HG03558 (cell line): Measurements from ENCODE around the gene TMIGD2.

Experiments used
- ATAC-seq: cut with Tn5 transposase; IDR thresholded peaks from one replicate; pipeline ENCODE4 v1.9.1; 2021; ENCODE audit warnings: moderate number of reproducible peaks; ENCODE audit not compliant: unreplicated experiment; ENCODE audit errors: extremely low read depth

TMIGD2 gene

DNA sequence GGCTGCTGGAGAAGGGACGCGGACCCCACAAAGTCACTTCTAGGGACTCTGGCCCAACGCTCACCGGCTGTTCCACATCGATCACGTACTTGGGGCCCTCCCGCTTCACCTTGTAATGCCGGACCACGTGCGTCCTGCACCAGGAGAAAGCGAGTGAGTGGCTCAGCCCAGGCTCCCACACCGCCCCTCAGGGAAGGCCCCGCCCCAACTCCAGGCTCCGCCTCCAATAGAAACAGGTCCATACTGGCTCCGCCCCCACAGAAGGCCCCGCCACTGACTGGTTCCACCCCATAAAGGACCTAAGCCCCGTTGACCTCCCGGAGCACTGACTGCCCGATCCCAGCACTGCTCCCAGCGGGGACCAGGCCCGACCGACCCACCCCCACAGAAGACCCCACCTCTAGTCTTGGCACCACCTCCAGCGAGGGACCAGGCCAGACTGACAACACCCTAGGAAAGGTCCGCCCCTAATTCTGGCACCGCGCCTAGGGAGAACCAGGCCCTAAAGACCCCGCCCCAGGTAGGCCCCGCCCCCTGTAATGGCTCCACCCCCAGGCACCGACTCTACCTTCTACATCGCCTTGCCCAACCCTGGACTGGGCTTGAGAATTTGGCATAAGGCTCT is 25.2 kb upstream of the TMIGD2 start:
- no peak for ATAC-seq

DNA sequence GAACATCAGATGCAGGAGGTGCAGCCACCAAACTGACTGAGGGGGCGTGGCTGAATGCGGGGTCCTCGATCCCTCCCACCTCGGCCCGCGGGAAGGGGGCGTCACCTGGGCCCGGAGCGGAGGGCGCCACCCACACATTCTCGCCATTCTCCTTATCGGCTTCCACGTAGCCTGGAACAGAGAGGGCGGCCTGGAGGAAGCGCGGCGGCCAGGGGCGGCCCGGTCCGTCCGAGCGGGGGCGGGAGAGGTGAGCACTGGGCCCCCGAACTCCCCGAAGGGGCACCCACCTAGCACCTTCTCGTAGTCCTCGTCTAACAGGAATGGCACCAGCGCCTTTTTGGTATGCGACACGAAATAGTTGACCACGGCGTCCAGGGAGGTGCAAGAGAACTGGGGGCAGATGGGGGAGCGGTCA is 24.7 kb upstream of the TMIGD2 start:
- ATAC-seq, result no peak

DNA sequence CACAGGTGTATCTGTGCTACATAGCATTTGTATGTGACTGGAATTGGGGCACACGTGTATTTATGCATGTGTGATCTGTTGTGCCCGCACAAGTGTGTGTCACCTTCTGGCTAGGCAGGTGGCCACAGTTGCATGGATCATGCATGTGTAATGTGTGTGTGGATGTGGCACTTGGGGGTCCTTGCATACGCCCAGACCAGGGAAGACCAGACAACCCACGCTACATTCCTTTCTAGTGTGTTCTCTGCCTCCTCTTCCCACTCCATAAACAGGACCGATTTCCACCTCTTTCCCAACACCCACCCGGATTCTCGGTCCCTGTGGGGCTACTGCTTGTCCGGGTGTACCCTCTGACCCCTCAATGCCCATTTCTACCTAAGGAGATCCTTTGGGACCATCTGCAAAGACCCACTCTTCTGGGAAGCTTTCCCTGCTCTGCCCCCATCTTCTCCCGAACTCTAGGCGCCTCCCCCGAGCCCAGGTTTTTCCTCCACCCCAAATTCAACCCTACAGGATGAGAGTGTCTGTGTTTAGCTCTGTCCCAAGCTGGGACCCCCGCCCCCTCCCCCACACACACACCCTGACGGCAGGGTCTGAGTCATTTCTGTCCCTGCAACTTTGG is 24.1 kb upstream of the TMIGD2 start:
- ATAC-seq, result no peak

DNA sequence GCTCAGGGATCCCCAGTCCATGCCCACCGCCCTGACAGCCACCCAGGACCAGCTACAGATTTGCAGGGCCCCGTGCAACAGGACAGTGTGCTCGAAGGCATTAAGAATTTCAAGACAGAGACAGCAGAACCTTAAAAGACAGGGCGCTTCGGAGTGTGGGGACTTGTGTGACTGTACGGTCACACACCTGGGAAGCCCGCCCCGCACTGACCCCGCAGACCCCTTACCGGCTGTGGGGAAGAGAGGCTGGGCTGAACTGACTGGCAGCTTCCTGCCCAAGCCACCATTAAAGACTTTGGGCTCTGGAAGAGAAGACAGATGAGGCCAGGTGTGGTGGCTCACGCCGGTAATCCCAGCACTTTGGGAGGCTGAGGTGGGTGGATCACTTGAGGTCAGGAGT is 22.0 kb upstream of the TMIGD2 start:
- ATAC-seq, result no peak

DNA sequence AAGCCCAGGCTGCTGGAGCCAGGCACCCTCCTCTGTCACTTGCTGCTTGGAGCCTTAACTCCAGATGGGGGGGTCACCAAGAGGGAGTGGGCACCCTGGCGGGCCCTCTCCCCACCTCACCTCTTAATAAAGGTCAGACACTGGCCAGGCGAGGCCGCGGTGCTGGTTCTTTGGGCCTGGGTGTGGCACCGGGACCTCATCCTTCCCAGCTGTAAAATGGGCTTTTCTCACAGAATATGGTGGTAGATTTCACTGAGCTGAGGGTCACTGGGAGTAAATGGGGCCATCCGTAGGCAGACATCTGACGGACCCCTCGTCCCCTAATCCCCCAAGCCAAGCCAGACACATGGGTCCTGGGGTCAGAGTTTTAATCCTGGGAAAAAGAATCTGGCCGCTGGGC is 21.5 kb upstream of the TMIGD2 start:
- ATAC-seq, result no peak

DNA sequence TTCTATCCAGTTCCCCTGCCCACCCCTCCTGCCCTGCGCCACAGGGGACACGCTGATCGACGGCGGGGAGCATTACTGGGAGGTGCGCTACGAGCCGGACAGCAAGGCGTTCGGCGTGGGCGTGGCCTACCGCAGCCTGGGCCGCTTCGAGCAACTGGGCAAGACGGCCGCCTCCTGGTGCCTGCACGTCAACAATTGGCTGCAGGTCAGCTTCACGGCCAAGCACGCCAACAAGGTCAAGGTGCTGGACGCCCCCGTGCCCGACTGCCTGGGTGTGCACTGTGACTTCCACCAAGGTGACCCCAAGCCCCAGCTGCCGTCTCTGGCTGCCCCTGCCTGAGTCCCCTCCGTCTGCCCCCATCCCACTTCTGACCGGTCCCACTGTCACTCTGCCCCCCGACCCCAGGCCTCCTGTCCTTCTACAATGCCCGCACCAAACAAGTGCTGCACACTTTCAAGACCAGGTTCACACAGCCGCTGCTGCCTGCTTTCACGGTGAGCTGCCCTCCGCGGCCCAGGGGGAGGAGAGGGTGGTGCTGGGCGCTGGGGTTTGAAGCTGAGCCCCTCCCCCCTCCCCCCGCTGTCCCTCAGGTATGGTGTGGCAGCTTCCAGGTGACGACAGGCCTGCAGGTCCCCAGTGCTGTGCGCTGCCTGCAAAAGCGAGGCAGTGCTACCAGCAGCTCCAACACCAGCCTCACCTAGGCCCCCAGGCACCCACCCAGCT is 20.9 kb upstream of the TMIGD2 start:
- ATAC-seq, result no peak

DNA sequence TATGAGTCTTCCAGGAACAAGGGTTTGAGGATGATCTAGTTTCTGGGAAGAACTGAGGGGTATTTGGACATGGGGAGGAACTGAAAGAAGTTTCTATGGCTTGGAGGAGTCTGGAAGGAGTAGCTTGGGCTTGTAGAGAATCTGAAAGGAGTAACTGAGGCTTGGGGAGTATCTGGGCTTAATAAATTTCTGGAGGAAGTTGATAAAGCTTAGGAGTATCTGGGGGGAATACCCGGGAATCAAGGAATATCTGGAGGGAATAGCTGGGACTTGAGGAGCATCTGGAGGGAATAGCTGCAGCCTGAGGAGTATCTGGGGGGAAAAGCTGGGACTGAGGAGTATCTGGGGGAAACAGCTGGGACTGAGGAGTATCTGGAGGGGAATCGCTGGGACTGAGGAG is 18.2 kb upstream of the TMIGD2 start:
- ATAC-seq, result no peak

DNA sequence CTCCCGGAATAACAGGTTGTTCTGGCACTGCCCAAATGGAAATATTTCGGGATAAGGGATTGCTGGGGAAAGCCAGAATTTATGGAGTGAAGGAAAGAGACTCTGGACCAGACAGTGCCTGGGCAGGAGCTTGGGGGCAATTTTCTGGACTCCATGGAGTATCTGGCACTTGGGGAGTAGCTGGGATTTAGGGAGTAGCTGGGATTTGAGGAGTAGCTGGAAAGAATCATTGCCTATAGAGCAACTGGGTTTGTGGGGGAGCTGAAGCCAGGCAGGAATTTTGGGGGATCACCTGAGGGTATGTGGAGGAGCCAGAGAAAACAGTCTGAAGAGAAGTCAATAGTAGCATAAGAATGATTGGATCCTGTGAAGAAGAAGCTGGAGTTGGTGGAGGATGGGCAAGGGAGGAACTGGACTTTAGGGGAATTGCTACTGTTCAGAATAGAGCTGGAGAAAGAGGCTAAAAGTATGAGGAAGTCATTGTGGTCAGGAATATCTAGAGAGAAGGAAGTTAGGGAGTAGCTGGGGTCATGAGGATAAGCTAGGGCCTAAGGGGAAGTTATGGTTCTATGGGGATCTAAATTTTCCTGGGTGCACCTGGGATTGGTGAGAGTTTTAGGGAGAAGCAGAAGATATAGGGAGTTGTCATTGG is 17.0 kb upstream of the TMIGD2 start:
- ATAC-seq, result no peak

DNA sequence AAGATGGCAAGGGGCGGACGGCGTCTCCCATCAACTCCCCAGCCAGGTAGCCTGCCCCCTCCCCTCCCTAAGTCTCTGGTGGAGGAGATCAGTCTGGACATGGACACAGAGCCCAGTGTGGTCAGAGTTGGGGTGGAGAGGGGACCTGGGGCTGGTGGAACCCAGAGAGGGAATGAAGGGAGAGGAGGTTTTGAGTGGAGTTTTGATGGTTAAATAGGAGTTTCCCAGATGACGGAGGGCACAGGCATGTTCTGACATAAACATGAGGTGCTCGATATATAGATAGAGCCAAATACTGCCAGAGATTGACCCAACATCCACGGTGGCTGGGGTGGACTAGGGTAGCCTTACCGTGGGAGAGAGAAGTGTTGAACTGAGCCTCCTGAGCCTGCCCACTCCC is 16.3 kb upstream of the TMIGD2 start:
- no peak for ATAC-seq

DNA sequence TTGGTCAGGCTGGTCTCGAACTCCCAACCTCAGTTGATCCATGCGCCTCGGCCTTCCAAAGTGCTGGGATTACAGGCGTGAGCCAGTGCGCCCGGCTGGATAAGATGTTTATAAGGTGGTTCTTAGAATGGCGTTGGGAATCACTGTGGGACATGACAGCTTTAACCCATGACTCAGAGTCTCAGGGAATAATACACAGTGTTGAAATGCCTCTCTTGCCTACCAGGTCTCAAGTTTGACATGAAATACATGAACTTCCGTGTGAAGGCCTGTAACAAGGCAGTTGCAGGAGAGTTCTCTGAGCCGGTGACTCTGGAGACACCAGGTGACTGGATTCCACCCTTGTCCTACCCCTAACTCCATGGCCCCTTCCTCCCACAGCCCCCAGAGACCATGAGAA is 14.8 kb upstream of the TMIGD2 start:
- ATAC-seq, result no peak

DNA sequence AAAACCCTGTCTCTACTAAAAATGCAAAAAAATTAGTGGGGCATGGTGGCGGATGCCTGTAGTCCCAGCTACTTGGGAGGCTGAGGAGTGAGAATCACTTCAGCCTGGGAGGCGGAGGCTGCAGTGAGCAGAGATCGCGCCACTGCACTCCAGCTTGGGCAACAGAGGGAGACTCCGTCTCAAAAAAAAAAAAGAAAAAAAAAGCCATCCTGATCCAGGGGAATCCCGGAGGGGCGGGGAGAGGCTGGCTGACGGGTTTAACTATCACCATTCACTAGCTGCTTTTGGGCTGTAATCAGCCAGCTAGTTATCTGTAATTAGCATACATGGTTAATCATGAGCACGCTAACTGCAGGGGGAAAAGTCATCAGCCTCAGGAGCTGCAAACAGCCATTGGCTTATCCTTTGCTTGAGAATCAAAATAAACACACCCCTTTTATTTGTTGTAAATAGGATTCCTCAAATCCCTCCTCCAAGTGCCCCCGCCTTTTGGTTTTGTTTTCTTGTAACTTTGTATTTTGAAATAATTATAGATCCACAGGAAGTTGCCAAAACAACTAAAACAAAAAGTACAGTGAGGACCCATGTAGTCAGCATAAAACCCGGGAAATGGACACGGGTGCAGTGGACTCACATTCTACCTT is 11.8 kb upstream of the TMIGD2 start:
- ATAC-seq, result no peak

DNA sequence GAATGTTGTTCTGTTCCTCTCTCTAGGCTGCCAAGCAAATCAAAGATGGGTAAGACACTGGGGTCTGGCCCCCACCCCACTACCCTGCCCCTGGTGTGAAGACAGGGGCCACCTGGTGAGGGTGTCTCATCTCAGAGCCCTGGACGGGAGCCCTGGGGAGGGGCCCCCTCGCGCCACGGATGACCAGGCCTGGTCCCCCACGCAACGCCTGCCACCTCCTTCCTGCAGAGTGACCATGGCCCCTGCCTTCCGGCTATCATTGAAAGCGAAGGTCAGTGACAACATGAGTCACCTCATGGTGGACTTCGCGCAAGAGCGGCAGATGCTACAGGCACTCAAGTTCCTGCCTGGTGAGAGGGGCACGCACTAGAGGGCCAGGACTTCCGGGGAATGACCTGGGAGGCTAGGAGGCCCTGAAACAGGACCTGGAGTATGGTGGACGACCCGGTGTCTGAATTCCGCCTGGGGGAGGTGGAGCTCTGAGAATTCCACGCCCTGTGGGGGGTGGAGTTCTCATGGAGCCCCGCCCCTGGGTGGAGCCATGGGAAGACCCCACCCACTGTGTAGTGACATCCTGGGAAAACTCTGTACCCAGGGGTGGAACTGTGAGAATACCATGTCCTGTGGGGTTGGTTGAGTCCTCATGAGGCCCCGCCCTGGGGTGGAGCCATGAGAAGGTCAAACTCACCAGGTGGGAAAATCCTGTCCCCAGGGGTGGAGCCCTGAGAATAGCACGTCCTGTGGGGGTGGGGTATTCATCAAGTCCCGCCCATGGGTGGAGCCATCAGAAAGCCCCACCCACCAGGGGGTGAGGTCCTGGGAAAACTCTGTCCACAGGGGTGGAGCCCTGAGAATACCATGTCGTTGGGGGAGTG is 8.3 kb upstream of the TMIGD2 start:
- ATAC-seq, result no peak

DNA sequence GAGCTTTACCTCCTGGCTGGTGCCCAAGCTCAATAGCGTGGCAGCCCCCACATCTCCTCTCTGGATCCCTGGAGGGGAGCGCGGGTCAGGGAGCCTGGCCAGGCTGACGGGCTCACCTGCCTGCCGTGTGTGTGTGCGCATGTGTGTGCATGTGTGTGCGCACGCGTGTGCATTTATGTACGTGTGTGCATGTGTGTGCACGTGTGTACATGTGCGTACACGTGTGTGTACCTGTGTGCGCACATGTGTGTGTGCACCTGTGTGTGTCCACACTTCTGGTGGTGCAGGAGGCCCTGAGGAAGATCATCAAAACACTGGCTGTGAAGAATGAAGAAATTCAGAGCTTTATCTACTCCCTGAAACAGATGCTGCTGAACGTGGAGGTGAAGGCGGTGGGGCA is 3.5 kb upstream of the TMIGD2 start:
- ATAC-seq, result no peak

DNA sequence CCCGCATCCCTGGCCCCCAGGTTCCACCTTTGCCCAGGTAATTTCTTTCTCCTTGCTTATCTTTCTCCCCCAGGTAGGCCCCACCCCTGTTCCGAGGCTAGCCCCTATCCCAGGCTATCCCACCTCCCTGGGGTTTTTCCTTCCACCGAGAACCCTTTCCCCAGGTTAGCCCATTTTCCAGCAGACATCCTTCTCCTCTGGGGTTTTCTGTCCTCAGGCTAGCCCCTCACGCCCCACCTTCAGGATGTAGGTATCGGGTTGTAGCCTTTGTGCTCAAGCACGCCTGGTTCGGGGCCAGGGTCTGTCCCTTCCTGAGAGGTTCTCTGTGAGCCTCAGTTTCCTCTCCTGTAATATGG is 3.0 kb upstream of the TMIGD2 start:
- ATAC-seq, result no peak

DNA sequence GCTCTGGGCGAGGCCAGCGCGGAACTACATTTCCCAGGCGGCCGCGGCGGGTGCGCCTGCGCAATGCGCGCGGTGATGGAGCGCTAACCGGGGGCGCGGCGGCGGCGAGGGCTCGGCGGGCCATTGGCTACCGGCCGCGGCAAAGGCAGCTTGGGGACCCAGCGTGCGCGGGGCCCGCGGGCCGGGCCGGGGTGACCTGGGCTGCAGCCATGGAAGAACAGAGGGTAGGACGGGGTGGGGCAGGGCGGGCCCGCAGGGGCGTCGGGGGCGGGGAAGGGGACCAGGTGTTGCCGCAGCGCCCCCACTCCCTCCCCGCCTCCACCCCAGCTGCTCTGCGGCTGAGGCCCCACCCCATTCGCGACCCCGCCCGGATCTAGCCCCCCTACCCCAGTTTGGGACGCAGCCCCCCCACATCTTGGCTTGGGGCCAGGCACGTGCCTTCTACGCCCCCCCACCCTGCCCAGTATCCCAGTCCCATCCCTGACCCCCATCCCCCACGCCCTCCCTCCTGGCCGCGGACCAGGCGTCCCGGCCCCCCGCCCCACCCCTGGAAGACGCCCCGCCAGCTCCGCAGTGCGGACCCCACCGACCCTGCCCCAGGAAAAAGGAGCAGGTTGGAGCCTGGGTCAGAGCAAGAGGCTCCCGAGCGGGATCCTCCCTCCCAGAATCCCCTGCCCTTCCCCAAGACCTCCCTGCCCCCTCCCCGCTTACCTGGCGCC is 2.5 kb upstream of the TMIGD2 start, which contains the start of gene FSD1:
Gene FSD1, plus strand, starts transcription at position 61 of the 719 bp plus-strand sequence. Its CDS starts 149 bp downstream, at position 210.
- no peak for ATAC-seq

DNA sequence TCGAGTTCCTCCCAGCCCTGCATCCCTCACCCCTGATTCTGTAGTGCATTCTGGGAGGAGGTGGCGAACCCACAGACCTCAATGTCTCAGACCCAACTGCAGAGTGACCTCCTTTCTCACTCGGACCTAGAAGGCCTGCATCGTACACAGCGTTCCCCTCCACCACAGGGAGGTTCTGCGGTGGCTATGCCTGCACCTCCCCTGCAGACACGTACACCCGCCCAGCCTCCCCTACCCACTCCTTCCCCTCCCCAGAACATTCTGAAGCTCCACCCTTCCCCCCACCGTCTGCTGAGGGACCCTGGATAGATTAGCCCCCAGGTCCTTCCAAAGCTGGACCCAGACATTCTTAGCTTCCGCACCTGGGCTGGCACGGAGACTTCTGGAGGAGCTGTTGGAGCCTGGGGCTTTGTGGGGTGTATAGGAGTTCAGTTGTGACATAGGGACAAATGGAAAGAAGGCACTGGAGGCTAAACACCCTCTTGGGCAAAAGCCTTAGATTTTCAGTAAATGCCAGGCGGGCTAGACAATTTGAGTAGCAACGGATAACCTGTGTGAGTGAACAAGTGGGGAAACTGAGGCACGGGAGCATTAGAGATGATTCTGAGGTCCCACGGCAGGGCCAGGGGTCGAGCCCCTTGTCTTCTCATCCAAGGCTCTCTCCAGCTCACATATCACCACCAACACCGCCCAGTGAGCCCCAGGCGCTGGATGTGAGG is 1.8 kb upstream of the TMIGD2 start:
- no peak for ATAC-seq

DNA sequence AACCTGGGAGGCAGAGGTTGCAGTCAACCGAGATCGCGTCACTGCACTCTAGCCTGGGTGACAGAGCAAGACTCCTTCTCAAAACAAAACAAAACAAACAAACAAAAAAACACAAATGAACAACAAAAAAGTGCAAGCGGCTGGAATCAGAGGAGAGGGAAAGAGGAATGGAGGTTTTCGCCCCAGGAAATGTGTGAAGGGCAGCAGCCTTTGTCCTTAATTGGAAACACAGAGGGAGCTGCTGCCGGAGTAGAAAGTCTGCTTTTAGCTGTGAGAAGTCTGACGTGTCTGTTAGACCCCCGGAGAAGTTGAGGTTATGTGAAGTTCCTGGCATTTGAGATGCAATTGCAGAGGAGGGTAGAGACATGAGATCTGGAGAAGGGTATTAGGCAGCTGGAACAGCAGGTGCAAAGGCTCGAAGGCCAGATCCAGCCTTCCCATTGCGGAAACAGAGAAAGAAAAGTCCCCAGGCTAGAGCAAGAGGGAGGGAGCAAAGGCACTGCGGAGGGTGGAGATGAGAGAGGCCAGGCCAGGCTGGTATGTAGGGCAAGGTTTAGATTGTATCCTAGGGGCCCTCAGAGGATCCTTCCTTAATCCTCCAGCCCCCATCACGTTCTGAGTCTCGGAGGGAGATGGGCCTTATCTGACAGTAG is 473 bp downstream of the TMIGD2 start:
- no peak for ATAC-seq

DNA sequence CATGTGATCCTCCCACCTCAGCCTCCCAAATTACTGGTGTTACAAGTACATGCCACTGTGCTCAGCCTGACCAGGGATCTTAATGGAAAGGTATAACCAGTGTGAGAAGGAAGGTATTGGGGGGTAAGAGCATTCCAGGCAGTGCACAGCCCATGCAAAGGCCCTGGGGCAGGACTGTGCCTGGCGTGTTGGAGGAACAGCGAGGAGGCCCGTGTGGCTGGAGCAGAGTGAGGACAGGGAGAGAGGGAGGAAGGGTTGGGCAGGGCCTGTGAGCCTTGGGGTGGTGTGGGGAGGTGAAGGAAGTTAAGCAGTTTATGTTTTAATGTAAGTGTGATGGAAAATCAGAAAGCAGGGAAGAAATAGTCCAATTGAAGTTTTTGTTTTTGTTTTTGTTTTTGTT is 1.6 kb downstream of the TMIGD2 start:
- ATAC-seq, result no peak
